ENCODE results near the gene FCER2. TPM values are rescaled to one million over a fixed set of nuclear protein-coding genes. Genes with fewer than 3 reads are reported as not detected.
"Not testable (repeated sequence)": the region's sequence is repeated elsewhere in the genome, so short reads cannot be mapped to it uniquely, and the experiment has no call there.

FCER2 gene
- total RNA-seq, 1 donor from 2014 or later, result not detected

DNA sequence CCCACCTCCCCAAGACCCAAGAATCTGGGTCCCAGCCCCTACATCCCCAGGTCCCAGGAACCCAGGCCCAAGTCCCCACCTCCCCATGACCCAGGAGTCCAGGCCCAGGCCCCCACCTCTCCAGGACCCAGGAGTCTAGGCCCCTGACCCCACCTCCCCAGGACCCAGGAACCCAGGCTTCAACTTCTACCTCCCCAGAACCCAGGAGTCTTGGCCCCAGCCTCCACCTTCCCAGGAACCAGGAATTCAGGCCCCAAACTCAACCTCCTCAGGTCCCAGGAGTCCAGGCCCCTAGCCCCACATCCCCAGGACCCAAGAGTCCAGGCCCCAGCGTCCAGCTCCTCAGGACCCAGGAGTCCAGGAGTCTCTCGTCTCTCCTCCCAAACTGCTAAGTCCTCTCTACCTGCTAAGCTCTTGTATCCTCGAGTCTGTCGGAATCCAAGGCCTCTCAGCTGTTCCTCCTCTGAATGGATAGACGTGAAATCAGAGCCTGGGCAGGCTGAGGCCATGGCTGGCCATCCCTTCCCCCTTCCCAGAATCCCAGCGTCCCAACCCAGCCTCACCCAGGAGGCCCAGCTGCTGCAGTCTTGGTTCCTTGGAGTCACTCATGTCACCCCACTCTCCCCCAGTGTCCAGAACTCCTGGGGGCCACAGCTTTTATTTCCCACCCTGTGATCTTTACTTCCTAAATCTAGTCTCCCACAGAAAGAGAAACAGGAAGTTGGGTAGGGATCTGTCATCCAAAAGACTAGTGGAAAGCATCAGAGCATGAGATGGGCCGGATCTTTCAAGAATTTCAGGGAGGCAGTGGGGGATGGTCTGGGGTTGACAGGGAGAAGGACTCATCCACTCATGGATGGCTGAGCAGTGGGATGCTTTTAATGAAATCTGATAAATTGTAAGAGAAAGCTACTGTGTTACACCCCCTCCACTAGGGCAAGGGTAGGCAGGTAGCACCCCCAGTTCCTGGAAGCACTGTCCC is 45.3 kb upstream of the FCER2 start, which contains the start of gene CD209:
Gene CD209, minus strand, starts transcription at position 632 of the 982 bp plus-strand sequence. Its CDS starts 23 bp downstream, at position 609.
- H3K4me3 Mint-ChIP-seq (ENCODE audit: low read depth), result no peak within 1 kb of the TSS
- H3K9me3 Mint-ChIP-seq (ENCODE audit: low read depth), result peaks cover 5% of the 10 kb centered on the region
- H3K36me3 Mint-ChIP-seq (ENCODE audit: insufficient read depth), result no peaks in the 10 kb centered on the region
- no peak for DNase-seq (ENCODE audit: low spot score, unreplicated experiment)
- no peaks in the 10 kb centered on the region for H3K4me1 Mint-ChIP-seq (ENCODE audit: low read depth)
- TF ChIP-seq CTCF (IDR thresholded peaks at IDR 0.05; ENCODE audit: unreplicated experiment), result no peak
- H3K27me3 Mint-ChIP-seq, result peaks cover 40% of the 10 kb centered on the region
- H3K27ac Mint-ChIP-seq, result no peak within 1 kb of the TSS

DNA sequence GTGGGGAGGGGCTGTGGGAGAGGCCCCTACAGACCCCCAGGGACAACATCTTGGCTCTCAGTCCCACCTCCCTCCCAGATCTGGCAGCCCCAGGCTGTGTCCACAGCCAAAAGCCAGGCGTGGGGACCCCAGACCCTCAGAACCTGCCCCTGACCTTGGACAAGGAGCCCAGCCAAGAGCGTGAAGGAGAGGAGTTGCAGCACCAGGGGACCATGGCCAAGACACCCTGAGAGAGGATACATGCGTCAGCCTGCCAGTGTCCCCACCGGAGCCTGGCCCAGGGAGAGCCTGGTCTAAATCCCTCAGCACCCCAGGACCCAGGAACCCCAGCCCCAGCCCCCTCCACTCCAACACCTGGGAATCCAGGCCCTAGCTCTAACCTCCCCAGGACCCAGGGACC is 44.4 kb upstream of the FCER2 start:
- H3K27ac Mint-ChIP-seq; H3K4me1 Mint-ChIP-seq (ENCODE audit: low read depth); H3K36me3 Mint-ChIP-seq (ENCODE audit: insufficient read depth); DNase-seq (ENCODE audit: low spot score, unreplicated experiment); H3K4me3 Mint-ChIP-seq (ENCODE audit: low read depth); H3K9me3 Mint-ChIP-seq (ENCODE audit: low read depth): not testable (repeated sequence)
- H3K27me3 Mint-ChIP-seq, result peaks cover 44% of the 10 kb centered on the region

DNA sequence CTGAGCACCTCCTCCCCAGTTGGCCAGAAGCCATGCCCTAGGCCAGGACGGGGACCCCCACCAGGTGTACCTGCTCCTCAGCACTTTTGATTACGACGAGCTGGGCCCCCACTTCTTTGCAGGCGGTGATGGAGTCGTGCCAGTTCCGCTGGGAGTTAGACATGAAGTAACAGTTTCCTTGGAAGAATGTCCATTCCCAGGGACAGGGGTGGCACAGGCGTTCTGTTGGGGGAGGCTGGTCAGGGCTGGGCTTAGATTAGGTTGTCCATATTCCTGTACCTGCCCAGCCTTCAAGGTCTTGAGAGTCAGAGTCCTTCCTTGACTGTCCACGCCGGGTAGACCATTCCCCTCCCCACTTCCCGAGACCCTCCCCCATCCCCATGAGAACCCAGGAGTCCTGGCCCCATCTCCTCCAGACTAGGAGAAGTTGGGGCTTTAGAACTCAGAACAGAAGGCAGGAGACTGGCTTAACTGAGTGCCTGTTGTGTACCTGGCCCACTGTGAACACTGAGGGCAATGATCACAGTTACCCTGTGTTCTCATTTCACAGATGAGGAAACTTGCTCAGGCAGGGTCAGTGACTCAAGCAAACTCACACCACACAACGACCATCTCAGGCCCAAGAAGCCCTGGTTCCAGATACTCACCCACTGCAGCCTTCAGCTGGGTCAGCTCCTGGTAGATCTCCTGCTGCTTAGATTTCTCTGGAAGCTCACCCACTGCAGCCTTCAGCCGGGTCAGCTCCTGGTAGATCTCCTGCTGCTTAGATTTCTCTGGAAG is 43.1 kb upstream of the FCER2 start:
- Mint-ChIP-seq H3K9me3 (ENCODE audit: low read depth) (peaks cover 5% of the 10 kb centered on the region), H3K27ac (no peak overlapping the region), H3K4me1 (ENCODE audit: low read depth) (no peaks in the 10 kb centered on the region), H3K27me3 (peaks cover 45% of the 10 kb centered on the region), H3K4me3 (ENCODE audit: low read depth) (no peak overlapping the region), H3K36me3 (ENCODE audit: insufficient read depth) (no peaks in the 10 kb centered on the region)
- no peak for DNase-seq (ENCODE audit: low spot score, unreplicated experiment)
- TF ChIP-seq CTCF (IDR thresholded peaks at IDR 0.05; ENCODE audit: unreplicated experiment), result no peak

- Mint-ChIP-seq H3K9me3 (ENCODE audit: low read depth) (peaks cover 5% of the 10 kb centered on the region), H3K27me3 (peaks cover 49% of the 10 kb centered on the region), H3K4me3 (ENCODE audit: low read depth) (no peak overlapping the region), H3K4me1 (ENCODE audit: low read depth) (no peaks in the 10 kb centered on the region), H3K27ac (no peak overlapping the region), H3K36me3 (ENCODE audit: insufficient read depth) (no peaks in the 10 kb centered on the region)
- TF ChIP-seq CTCF (IDR thresholded peaks at IDR 0.05; ENCODE audit: unreplicated experiment), result no peak
- DNase-seq (ENCODE audit: low spot score, unreplicated experiment), result no peak
Observed at GRCh38 chr19:7744199-7744786, 42.4 kb upstream of the FCER2 start.

GRCh38 chr19:7743425-7743841 is 41.5 kb upstream of the FCER2 start:
- no peak overlapping the region for H3K27ac Mint-ChIP-seq
- no peaks in the 10 kb centered on the region for H3K36me3 Mint-ChIP-seq (ENCODE audit: insufficient read depth)
- no peaks in the 10 kb centered on the region for H3K4me1 Mint-ChIP-seq (ENCODE audit: low read depth)
- H3K4me3 Mint-ChIP-seq (ENCODE audit: low read depth), result no peak overlapping the region
- H3K27me3 Mint-ChIP-seq, result peaks cover 56% of the 10 kb centered on the region
- no peak for TF ChIP-seq CTCF (IDR thresholded peaks at IDR 0.05; ENCODE audit: unreplicated experiment)
- DNase-seq (ENCODE audit: low spot score, unreplicated experiment), result no peak
- peaks cover 5% of the 10 kb centered on the region for H3K9me3 Mint-ChIP-seq (ENCODE audit: low read depth)

All from progenitor cell of endocrine pancreas (in vitro differentiated cells).